GM12878 (cell line): ENCODE data around the gene KLF3. TPM values are rescaled to one million over a fixed set of nuclear protein-coding genes. Genes with fewer than 3 reads are reported as not detected.

Experiments
- ATAC-seq: fragments of 200-7000 bp; cut with Tn5 transposase; 3 replicates; pipeline ENCODE4 v1.9.1; 2020; ENCODE audit warnings: mild to moderate bottlenecking, moderate library complexity
- BruUV-seq: library from RNA; stranded (reverse); fragments of 400-500 nt; replicated peaks from 2 replicates; lab custom pipeline; 2021; lab: Mats Ljungman, UMichigan
- CTCF ChIA-PET: fragments of 300-600 bp; sonication (Branson Sonifier 250); formaldehyde crosslinking; extraction: SDS; loops from one replicate; lab custom pipeline; 2021; ENCODE audit warnings: inconsistent platforms; lab: Yijun Ruan, JAX
- POLR2A ChIA-PET: fragments of 350-600 bp; formaldehyde crosslinking; extraction: SDS; loops from one replicate; lab custom pipeline; 2021; ENCODE audit warnings: inconsistent platforms; lab: Charles Lee
- RAD21 ChIA-PET: fragments of 300-600 bp; sonication (Branson Sonifier 250); formaldehyde crosslinking; loops from one replicate; lab custom pipeline; 2023; ENCODE audit warnings: antibody characterized with exemption; ENCODE audit not compliant: unreplicated experiment; lab: Charles Lee
- SMC1A ChIA-PET: fragments of 300-600 bp; sonication (Branson Sonifier 250); formaldehyde crosslinking; loops from one replicate; lab custom pipeline; 2023; ENCODE audit not compliant: unreplicated experiment, uncharacterized antibody; lab: Charles Lee
- DNase-seq: peaks from one replicate; pipeline ENCODE4 v3.0.0-alpha.2; 2011; ENCODE audit warnings: low read depth, low spot score
- FAIRE-seq: peaks from 3 replicates; lab custom pipeline; 2011; peaks lifted over from hg19 to GRCh38; lab: Jason Lieb, UNC
- H2AFZ ChIP-seq: 2 replicates; pipeline ENCODE4 v1.6.0; 2011; ENCODE audit warnings: low read depth, low read length, control low read depth; ENCODE audit not compliant: control insufficient read depth
- H3K27ac ChIP-seq: 2 replicates; pipeline ENCODE4 v1.5.1; 2011; ENCODE audit warnings: control low read depth; ENCODE audit not compliant: control insufficient read depth, insufficient read depth
- H3K27me3 ChIP-seq, 2 experiments: replicated peaks in 1 of 2; 2 replicates each; pipeline versions ENCODE4 v1.6.0 to v1.6.1; 2011; ENCODE audit warnings: low read length in 1 of 2; ENCODE audit not compliant: control insufficient read depth in 2 of 2, insufficient read depth in 2 of 2
- H3K36me3 ChIP-seq, 2 experiments: 2 replicates each; pipeline ENCODE4 v1.5.1; 2011; ENCODE audit warnings: low read length in 1 of 2; ENCODE audit not compliant: control insufficient read depth in 2 of 2, insufficient read depth in 2 of 2
- H3K4me1 ChIP-seq: 2 replicates; pipeline ENCODE4 v1.6.1; 2011; ENCODE audit warnings: mild to moderate bottlenecking, low read length, moderate library complexity, mixed read lengths; ENCODE audit not compliant: control insufficient read depth, insufficient read depth
- H3K4me2 ChIP-seq: 2 replicates; pipeline ENCODE4 v1.6.0; 2011; ENCODE audit warnings: control low read depth; ENCODE audit not compliant: control insufficient read depth, insufficient read depth
- H3K4me3 ChIP-seq: fragments of 200-600 bp; sonication (generic); 2 replicates; pipeline ENCODE4 v1.5.1; 2016
- H3K79me2 ChIP-seq: 2 replicates; pipeline ENCODE4 v1.6.0; 2011; ENCODE audit warnings: low read length; ENCODE audit not compliant: control insufficient read depth, insufficient read depth
- H3K9ac ChIP-seq: 2 replicates; pipeline ENCODE4 v1.8.0; 2011; ENCODE audit warnings: low read length, control low read depth, mixed read lengths; ENCODE audit not compliant: control insufficient read depth, insufficient read depth
- H3K9me3 ChIP-seq: replicated peaks from 3 replicates; pipeline ENCODE4 v1.5.1; 2011; ENCODE audit warnings: mild to moderate bottlenecking, low read length; ENCODE audit not compliant: control insufficient read depth, insufficient read depth
- H4K20me1 ChIP-seq: 2 replicates; pipeline ENCODE4 v1.6.0; 2011; ENCODE audit not compliant: control insufficient read depth, insufficient read depth
- BCL11A ChIP-seq: IDR thresholded peaks from 2 replicates; pipeline ENCODE4 v1.6.1; 2011; ENCODE audit warnings: low read depth, low read length
- BCL3 ChIP-seq: IDR thresholded peaks from 2 replicates; pipeline ENCODE4 v1.6.1; 2011; ENCODE audit warnings: borderline replicate concordance, low read depth, mild to moderate bottlenecking, moderate library complexity, low read length; ENCODE audit not compliant: insufficient read depth, poor library complexity, severe bottlenecking
- FOXK2 ChIP-seq: fragments of 450-650 bp; IDR thresholded peaks from 2 replicates; pipeline ENCODE4 v1.6.1; 2017; ENCODE audit warnings: mild to moderate bottlenecking, moderate library complexity
- JUNB ChIP-seq: IDR thresholded peaks from 2 replicates; pipeline ENCODE4 v1.6.1; 2016; ENCODE audit warnings: antibody characterized with exemption, mild to moderate bottlenecking
- MAX ChIP-seq: IDR thresholded peaks from 2 replicates; pipeline ENCODE4 v1.6.1; 2012; ENCODE audit warnings: low read depth, low read length, improper control_type of control experiment
- MEF2A ChIP-seq: IDR thresholded peaks from 2 replicates; pipeline ENCODE4 v1.6.1; 2011; ENCODE audit warnings: low read depth, mild to moderate bottlenecking, low read length, moderate library complexity; ENCODE audit not compliant: insufficient read depth
- NFXL1 ChIP-seq: fragments of 450-650 bp; IDR thresholded peaks from 2 replicates; pipeline ENCODE4 v1.6.1; 2017; ENCODE audit warnings: antibody characterized with exemption, mild to moderate bottlenecking, borderline replicate concordance
- POLR2AphosphoS2 ChIP-seq: IDR thresholded peaks from 2 replicates; pipeline ENCODE4 v1.6.1; 2011; ENCODE audit warnings: low read depth, mild to moderate bottlenecking, low read length, improper control_type of control experiment, moderate library complexity
- RUNX3 ChIP-seq: IDR thresholded peaks from 2 replicates; pipeline ENCODE4 v1.6.1; 2012; ENCODE audit warnings: low read length, inconsistent platforms
- WRNIP1 ChIP-seq: IDR thresholded peaks from 2 replicates; pipeline ENCODE4 v1.6.1; 2011; ENCODE audit warnings: low read depth, low read length, improper control_type of control experiment, borderline replicate concordance
- WGBS: methylation state at CpG from one replicate; pipeline ENCODE4 v1.1.6; 2016; ENCODE audit warnings: low lambda C conversion rate; ENCODE audit not compliant: insufficient replicate concordance, insufficient coverage; ENCODE audit errors: missing lambda C conversion rate; 5-methylcytosine and 5-hydroxymethylcytosine counted together
- in situ Hi-C: fragments of 300-500 bp; cut with MboI; formaldehyde crosslinking; loops from 9 replicates; pipeline ENCODE4 v1.14.3; 2018; ENCODE audit warnings: mixed read lengths
- intact Hi-C: fragments of 100-400 bp; cut with micrococcal nuclease; formaldehyde crosslinking; loops from one replicate; pipeline ENCODE4 v1.14.2; 2022; ENCODE audit not compliant: unreplicated experiment
- polyA plus RNA-seq, 11 experiments: library from polyadenylated mRNA; depleted of rRNA in 4 of 11; unstranded in 6 of 11; stranded (reverse) in 5 of 11; fragments of >200 nt; fragmentation: Nextera tagmentation in 4 of 11; fragmentation: Illumina TruSeq in 1 of 11; extraction: Ambion mirVana in 4 of 11; extraction: Trizol in 1 of 11; gene quantifications; 1 replicate in 1 of 11; 2 replicates in 10 of 11; pipeline versions ENCODE4 v1.2.1 to v1.2.3, GENCODE V29; 2011 to 2016; ENCODE audit warnings: inconsistent platforms in 2 of 11, missing spikeins in 2 of 11, low read depth in 1 of 11
- total RNA-seq, 4 experiments: library from RNA; depleted of rRNA in 3 of 4; stranded (reverse); fragments of >200 nt in 3 of 4; fragmentation: Illumina TruSeq in 1 of 4; extraction: Trizol in 1 of 4; gene quantifications; 2 replicates each; pipeline versions ENCODE4 v1.2.1 to v1.2.3, GENCODE V29; 2013 to 2021

Gene KLF3
- total and polyA plus RNA-seq, 10 of the 15 experiments (the other 5 are each of a cell fraction or from before 2014, with no cell fraction given), result 1.4 to 5.8 (median 2.1) TPM

DNA sequence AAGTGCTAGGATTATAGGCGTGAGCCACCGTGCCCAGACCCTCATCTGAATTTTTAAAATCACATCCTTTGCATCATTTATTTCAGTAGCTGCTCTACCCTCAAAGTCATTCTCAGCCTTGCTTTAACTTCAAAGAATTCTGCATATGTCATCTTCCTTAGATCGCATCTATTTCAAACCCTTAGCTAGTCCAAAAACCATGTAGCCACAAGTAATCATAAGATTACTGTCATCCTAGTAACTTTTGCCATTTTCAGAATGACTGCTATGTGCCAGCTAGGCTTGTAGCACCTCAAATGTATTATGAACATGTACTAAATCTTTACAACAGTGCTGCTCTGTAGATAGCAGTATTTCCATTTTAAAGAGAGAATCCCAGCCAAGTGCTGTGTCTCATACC is 45.5 kb upstream of the KLF3 start:
- 0% methylated on average over 3 of the region's 3 CpGs for WGBS
- no TSS peak for BruUV-seq
- Histone ChIP-seq H3K27me3 (no peaks in the 10 kb centered on the region), H3K4me3 (no peak overlapping the region), H3K4me1 (no peaks in the 10 kb centered on the region), H3K79me2 (no peaks in the 10 kb centered on the region), H2AFZ (no peak overlapping the region), H3K27ac (no peak overlapping the region), H3K9ac (no peak overlapping the region), H3K9me3 (no peaks in the 10 kb centered on the region), H3K36me3 (no peaks in the 10 kb centered on the region), H4K20me1 (no peaks in the 10 kb centered on the region), H3K4me2 (no peak overlapping the region)
- peak; percentile 49; the same call in 1 of the 2 replicates for TF ChIP-seq RUNX3
- peak; percentile 43; the same call in 1 of the 2 replicates for TF ChIP-seq JUNB
- TF ChIP-seq MAX, result no peak
- 0 out of 2 replicates have a peak, but pooled peaks have one; percentile 17 for TF ChIP-seq MEF2A
- no peak for TF ChIP-seq BCL3
- DNase-seq, result no peak
- ChIA-PET CTCF (no interaction called here), SMC1A (interaction anchor here (0.6 kb wide), 1 partner anchor 1024 kb away, joined by 3 read pairs; no protein-coding TSS in a partner anchor), POLR2A (no interaction called here), RAD21 (no interaction called here)
- no peak for FAIRE-seq
- intact Hi-C loops (no loop called here), in situ Hi-C loops (no loop called here)
- ATAC-seq, result no peak

- no peak for TF ChIP-seq POLR2AphosphoS2
- no peak for TF ChIP-seq FOXK2
- TF ChIP-seq WRNIP1, result no peak
- TF ChIP-seq BCL11A, result no peak
- TF ChIP-seq NFXL1, result no peak
- no peaks in the 10 kb centered on the region for H3K4me1 ChIP-seq
- DNase-seq, result no peak
- no peaks in the 10 kb centered on the region for H3K79me2 ChIP-seq
- RAD21 ChIA-PET, result no interaction called here
- no peak overlapping the region for H3K9ac ChIP-seq
- H4K20me1 ChIP-seq, result no peaks in the 10 kb centered on the region
- H3K36me3 ChIP-seq, result no peaks in the 10 kb centered on the region
- SMC1A ChIA-PET, result interaction anchor here (1.1 to 1.4 kb wide), 2 partner anchors 9 to 53 kb away, joined by 3 read pairs; no protein-coding TSS in a partner anchor
- no peaks in the 10 kb centered on the region for H3K27me3 ChIP-seq
- no peak for FAIRE-seq
- H2AFZ ChIP-seq, result no peak overlapping the region
- in situ Hi-C loops (no loop called here), intact Hi-C loops (no loop called here)
- H3K27ac ChIP-seq, result no peak overlapping the region
- 0% methylated on average over 3 of the region's 3 CpGs for WGBS
- H3K9me3 ChIP-seq, result no peaks in the 10 kb centered on the region
- ATAC-seq, result no peak
- POLR2A ChIA-PET, result no interaction called here
- BruUV-seq, result no TSS peak
- H3K4me2 ChIP-seq, result no peak overlapping the region
- no peak overlapping the region for H3K4me3 ChIP-seq
- CTCF ChIA-PET, result no interaction called here
These were observed 44.7 kb upstream of the KLF3 start for GRCh38 chr4:38619316-38619715.
